ENCODE data around the gene CHTF8.
"Not testable (repeated sequence)": the region's sequence is repeated elsewhere in the genome, so short reads cannot be mapped to it uniquely, and the experiment has no call there.

CHTF8 gene, protein sequence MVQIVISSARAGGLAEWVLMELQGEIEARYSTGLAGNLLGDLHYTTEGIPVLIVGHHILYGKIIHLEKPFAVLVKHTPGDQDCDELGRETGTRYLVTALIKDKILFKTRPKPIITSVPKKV

DNA sequence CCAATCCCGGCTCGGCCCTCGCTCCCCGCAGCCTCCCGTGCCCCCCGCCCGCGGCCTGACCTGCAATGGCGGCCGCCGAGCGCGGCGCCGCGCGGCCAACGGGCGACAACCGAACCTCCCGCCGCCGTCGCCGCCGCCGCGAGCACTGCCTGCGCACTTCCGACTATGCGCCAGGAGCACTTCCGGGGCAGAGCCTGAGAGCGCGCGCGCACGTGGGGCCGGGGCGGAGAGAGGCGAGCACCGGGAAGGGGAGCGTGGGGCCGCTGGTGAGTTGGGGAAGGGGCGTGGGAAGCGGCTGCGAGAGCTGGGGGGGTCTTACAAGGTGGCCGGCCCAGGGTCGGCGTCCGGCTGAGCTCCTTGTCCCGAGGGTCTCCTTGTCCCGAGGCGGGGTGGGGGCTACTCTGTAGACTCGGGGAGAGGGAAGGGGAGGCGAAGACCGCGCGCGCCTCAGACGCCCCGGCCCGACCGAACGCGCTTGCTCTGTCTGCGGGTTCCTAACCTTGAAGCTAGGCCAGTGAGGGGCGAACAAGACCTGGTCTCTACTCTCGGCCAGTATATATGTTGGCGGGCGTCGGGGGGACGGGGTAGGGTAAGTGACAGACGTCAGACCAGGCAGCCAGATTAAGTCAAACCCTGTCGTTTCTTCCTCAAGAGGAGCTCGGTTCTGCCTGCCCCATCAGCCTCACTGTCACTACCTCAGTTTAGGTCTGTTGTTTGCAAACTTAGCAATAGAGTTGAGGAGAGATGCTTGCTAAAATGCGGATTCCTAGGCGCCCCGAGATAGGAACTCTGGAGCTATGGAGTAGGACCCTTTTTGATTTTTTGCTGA, at the start of gene CHTF8, which contains the start of gene UTP4:
CHTF8 (minus strand) TSS at position 165 of the 829 bp plus-strand sequence. CDS start 11,130 bp downstream, outside the sequence.
UTP4 (plus strand) TSS at position 226 of the 829 bp plus-strand sequence. CDS start 811 bp downstream, outside the sequence.
- peak; percentile 84 to 85 for DNase-seq

DNA sequence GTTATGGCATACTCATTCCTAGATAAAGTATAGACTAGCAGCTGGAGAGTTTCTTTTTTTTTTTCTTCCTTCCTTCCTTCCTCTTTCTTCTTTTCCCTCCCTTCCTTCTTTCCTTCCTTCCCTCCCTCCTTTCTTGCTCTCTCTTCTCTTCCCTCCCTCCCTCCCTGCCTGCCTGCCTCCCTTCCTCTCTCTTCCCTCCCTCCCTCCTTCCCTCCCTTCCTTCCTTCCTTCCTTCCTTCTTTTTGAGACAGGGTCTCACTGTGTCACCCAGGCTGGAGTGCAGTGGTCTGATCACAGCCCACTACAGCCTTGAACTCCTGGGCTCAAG, 47.6 kb upstream of the CHTF8 start:
- no peak for DNase-seq

DNA sequence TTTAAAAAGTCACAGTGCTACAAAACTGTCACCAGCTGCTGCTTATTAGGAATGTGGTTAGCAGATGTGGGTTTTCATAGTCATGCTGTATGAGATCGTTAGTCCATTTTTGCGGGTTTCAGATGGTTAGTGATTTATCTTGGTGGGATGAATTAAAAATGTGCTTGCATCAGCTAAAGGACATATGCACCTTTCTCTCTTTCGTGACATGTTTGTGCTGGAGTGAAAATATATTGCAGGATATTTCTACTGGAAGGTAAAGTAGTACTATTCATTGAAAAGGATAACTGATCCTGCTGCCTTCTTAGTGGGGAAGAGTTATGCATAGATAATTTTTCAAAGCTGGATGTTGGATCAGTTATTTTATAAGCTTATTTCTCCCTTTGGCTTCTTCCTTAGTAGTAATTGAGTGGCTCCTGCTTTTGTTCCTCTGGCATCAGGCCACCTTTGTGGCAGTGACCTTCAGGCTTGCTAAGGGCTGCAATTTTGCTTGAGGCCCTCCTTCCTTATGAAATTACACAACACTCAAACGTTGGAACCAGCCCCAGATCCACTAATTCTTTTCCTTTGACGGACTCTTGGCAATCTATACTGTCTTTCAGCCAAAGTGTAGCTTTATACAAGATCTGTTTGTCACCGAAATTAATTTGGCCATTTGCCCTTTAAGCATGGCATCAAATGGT, 47.1 kb upstream of the CHTF8 start:
- DNase-seq: no peak

DNA sequence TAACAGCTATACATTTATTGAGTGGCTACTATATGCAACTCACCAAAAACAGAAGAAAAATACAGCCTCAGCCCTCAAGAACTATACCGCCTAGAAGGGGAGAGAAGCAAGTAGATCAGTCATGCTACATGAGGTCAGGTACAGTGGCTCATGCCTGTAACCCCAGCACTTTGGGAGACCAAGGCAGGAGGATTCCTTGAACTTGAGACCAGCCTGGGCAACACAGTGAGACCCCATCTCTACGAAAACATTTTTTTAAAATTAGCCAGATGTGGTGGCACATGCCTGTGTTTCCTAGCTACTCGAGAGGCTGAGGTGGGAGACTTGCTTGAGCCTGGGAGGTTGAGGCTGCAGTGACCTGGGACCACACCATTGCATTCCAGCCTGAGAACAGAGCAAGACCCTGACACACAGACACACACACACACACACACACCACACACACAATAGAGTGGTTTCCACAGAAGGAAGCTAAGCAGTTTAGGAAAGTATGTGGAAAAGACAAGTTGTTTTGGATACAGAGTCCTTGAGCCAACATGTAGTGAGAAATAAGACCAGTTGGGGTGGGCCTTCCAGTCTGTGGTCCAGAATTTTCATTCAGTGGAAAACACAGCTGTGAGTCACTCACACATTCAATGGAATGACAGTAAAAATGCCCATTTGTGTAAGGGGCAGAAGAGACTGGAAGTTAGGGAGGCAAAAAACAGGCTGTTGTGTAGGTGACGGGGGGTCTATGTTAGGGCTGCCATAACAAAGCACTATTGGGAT, 43.8 kb upstream of the CHTF8 start:
- DNase-seq: no peak

DNA sequence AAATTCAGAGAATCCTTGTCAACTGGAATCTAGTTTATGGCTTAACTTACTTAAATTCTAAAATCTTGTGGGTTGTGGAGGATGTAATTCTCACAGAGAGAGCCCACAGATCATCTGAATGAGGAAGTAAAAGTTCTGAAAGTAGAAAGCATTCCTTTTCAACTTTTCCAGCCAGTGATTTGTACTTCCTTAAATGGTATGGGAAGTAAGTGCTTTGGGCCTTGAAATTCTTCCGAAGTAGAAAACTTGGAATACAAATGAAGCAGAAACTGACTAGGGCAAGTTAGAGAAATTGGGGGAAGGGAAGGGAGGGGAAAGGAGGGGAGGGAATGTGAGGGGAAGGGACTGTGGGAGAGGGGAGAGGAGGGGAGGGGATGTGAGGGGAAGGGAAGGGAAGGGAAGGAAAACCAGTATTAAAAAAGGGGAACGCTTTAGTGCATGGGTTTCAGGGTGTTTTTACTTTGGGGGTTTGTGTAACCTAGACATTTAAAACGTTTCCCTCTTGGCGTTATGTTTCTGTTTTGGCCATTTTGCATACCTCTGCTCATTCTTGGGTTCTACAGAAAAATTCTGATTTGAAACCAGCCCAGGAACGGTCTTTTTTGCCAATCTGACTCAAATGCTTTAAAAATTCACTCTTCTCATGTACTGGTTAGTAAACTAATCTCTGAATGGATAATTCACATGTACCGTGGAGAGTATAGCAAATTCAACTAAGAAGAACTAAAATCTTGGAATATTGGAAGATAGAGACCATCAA, 39.1 kb upstream of the CHTF8 start:
- DNase-seq: no peak

DNA sequence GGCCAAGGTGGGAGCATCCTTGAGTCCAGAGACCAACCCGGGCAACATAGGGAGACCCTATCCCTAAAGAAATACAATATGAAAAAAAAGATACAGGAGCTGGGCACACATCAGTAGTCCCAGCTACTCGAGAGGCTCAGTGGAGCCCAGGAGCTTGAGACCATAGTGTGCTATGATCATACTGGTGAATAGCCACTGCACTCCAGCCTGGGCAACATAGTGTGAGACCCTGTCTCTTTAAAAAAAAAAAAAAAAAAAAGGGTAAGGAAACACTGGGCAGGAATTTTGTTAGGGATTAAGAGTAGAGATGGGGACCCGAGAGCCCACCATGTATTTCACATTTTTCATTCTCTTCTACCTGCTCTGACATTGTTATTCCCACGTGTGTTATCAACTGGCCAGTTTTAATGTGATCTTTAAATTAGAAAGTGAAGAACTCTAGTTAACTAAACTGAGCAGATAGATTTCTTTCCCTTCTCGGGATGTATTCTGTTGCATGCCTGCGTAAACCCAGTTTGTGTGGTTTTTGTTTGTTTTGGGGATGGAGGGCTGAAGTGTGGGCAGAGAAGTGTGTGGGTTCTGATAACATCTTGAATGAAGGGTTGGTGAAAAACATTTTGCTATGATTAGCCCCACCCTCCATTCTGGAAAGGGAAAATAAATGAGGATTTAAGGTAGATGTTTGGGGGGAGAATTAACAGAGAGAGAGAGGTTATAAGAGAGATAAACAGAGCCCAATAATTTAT, 37.4 kb upstream of the CHTF8 start:
- DNase-seq: no peak

DNA sequence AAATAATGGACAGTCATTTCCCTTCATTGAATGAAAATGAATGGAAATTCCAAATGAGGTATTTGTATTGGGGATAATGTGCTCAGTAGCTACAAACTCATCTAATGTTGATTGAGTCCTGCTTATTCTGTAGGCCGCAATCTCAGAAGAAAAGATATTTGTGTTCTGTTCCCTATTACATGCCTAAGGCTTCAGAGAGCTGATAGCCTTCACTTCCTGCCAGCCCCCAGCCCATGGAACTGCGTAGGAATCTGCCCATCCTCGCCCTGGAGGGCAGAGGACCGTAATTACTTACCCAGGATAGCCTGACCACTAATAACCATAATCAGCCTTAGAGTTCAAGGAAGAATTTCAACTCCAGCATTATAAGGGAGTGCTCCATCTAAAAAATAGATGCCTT, 36.7 kb upstream of the CHTF8 start:
- no peak for DNase-seq

DNA sequence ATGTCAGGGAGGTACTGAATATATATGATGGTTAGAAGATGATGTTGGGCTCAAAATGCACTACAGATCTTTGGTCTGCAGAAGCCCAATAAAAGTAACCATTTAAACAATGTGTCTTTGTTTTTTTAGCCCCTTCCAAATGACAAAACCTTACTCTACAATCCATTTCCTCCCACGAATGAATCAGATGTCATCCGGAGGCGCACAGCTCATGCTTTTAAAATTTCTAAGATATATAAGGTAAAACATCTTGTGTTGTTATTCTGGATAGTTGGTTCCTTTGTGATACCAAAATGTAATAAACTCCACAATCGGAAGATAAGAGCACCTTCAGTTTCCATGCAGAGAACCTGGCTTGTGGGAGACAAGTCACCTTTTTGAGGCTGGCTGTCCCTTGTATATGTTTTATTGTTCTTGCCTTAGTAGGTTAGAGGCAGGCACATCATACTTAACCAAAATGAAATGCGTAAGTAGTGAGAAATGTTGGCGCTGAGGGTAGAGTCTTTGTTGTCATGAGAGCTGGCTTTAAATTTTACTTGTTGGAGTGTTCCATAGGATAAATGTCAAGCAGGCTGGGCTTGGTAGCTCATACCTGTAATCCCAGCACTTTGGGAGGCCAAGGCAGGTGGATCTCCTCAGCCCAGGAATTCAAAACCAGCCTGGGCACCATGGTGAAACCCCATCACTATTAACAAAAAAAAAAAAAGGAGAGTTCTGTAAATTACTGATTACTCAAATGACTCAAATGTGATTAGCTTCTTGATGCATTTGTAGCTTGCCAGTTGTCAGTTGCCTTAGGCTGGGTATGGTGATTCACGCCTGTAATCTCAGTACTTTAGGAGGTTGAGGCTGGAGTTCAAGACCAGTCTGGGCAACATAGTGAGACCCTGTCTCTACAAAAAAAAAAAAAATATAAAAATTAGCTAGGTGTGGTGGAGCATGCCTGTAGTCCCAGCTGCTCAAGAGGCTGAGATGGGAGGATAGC, 34.9 kb upstream of the CHTF8 start:
- no peak for DNase-seq

DNA sequence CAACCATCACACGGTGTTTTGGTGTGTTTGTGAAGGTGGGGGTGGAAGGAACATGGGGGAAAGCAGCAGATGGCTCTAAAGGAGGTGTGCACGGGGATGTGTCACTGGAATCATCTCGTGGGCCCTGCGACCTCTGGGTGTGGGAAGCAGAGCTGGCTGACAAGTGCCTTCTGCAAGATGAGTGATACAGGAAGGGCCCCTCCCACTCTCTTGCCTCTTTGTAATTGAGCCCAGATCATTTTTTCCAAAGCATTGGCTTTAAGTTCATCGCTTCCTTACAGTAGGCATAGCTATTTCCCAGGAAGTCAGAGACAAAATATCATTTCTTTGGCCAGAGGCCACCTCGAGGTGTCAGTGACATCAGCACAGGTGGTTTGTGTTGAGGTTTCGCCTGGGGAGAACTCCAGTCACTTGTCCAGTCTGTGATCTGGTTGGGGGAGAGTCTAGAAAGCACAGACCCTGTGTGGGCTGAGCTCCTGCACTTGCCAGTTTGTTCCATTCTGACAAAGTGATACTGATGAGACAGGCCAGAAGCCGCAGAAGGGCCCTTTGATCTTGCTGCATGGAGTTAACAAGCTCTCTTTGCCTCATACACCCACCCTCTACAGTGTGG, 33.9 kb upstream of the CHTF8 start:
- peak in 1 of 2 donors; percentile 16 for DNase-seq

DNA sequence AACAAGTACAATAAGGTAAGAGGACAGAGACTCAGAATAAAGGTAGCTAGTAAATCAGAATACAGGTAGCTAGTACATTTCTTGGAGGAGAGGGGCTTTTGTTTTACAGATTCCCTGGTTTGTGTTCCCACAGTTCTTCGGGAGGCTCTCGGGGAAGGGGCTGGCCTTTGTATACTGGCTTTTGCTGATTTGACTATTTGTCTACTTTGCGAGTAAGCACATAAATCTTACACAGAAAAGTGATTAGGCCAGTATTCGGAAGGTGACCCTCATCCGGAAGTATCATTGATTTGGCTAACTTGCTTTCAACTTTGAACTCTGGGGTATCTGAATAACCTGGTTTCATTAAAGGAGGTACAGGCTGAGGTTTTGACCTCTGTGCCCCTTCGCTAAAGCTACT, 33.2 kb upstream of the CHTF8 start:
- DNase-seq: no peak

DNA sequence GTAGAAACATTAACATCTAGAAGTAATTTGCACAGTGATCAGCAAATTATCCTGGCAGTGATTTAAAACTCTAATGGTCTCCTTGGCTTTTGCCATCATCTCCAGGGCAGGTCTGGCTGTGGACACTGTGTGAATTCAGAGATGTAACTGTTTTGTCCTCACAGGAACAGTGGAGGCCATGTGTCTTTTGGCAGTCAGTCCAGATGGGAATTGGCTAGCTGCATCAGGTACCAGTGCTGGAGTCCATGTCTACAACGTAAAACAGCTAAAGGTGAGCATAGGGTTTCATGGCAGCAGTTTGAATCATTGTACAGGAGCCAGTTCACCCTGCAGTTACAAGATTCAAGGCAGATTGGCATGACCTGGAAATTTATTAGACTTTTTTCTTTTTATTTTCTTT, 27.8 kb upstream of the CHTF8 start:
- DNase-seq: no peak

DNA sequence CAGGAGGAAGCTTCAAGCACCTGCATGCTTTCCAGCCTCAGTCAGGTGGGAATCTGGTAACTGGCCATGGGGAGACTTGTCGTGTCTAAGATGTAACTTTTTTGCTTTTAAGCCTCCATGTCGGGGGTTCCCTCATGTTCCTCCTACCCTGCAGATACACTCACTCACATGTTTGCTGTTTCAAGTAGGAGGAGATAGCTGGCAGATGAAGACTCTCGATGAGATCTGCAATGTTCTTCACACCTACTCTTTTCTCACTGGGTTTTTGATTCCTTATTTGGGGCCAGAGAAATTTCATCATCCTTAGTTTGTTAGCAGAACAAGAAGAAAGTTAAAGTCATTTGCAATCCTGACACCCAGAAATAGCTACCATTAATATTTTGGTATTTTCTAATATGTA, 24.8 kb upstream of the CHTF8 start:
- DNase-seq: no peak

DNA sequence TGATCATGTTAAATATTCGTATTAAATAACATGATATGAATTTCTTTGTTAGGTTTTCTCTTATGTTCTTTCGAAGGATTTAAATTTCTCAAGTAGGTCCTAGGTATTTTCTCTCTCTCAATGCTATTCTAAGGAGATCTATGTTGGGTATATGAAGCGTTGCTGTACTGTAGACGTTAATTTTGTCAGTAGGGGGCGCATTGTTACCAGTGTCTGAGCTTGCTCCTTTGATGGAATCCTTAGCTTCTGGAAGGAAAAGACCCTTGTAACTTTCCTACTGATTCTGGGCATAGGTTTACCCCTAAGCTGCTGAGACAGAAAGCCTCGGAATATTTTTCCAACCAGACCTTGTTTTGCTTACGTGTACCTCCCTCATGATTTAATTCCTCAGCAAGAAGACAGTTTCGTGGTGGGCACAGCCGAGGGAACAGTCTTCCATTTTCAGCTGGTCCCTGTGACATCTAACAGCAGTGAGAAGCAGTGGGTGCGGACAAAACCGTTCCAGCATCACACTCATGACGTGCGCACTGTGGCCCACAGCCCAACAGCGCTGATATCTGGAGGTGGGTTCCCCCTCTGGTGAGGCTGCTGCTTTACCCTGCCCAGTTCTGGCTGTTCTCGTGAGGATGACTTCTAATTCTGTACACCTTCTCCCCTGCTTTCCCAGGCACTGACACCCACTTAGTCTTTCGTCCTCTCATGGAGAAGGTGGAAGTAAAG, 17.9 kb upstream of the CHTF8 start:
- DNase-seq: peak; percentile 44 to 77

DNA sequence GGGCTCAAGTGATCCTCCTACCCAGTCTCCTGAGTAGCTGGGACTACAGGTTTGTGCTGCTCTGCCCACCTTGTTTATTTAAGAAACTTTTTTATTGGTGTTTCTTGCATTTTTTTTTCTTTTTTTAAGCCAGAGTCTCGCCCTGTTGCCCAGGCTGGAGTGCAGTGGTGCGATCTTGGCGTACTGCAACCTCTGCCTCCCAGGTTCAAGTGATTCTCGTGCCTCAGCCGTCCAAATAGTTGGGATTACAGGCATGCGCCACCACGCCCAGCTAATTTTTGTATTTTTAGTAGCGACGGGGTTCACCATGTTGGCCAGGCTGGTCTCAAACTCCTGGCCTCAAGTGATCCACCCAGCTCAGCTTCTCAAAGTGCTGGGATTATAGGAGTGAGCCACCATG, 17.2 kb upstream of the CHTF8 start:
- not testable (repeated sequence) for DNase-seq

DNA sequence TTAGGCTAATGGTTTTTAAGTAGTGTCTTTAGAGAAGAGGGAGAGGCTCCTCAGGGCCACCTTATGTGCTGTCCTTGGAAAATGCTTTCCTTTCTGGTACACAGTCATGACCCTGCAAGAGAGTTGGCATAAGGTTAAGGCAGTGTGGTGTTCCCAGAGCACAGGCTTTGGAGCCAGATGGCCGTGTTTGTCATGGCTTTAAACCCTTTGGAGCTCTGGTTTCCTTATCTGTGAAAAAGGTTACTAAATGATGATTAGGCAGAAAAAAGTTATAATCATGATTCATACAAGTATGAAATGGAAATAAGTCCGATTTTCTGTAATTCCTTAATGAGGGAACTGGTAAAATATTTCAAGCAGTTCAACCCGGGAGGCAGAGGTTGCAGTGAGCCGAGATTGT, 13.3 kb upstream of the CHTF8 start:
- DNase-seq: no peak

DNA sequence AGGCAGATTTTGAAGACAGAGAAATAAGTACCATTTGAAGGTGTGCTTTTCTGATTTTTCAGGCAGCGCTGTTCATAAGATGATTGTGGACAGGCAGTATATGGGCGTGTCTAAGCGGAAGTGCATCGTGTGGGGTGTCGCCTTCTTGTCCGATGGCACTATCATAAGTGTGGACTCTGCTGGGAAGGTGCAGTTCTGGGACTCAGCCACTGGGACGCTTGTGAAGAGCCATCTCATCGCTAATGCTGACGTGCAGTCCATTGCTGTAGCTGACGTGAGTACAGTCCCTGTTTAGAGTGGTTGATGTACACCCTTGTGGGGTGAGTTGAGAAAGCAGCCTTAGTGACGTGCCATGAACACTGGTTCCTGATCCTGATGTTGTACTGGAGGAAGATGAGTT, 10.7 kb upstream of the CHTF8 start:
- no peak for DNase-seq

DNA sequence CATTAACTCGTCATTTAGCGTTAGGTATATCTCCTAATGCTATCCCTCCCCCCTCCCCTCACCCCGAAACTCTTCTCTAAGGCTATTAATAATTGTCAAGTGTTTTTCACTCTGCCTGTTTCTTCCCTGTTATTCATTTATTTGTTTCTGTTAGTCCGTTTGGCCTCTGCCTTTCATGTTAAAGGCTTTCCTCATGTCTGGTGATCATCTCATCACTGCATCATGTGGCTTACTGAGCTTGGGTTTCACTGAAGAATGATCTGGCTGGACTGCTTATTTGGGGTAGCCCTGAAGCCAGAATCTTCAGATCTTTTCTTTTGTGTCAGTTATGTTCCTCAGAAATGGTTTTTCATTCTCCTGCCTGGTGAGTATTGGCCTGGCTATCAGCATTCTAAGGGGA, 9.5 kb upstream of the CHTF8 start:
- DNase-seq: no peak

DNA sequence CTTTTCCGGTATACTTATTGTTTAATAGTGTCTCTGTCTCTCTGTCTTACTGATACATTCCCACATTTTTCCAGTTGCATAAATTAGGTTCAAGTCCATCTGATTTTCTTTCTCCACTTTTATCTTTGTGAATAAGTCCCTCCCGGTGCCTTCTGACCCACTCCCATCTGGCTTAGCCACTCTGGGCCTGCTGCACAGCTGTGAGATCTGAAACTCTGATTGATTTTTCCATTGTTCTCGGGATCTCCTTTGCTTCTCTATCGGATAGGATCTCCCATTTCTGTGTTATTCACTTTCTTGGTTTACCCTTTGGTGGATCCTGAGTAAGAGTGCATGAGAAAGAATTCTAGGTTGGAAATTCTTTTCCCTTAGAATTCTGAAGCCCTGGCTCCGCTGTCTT, 8.6 kb upstream of the CHTF8 start:
- DNase-seq: no peak

DNA sequence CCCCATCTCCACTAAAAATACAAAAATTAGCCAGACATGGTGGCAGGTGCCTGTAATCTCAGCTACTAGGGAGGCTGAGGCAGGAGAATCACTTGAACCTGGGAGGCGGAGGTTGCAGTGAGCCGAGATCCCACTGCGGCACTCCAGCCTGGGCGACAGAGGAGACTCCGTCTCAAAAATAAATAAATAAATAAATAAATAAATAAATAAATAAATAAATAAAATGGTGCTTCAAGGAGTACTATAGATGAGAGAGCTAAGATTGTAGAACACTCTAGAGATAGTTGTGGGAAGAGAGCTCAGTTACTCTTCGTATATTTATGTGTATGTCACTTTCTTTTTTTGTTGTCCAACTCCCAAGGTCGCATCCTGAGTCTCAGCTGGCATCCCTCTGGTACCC, 7.1 kb upstream of the CHTF8 start:
- not testable (repeated sequence) for DNase-seq

Measured in CD4-positive, alpha-beta T cell treated with Interleukin-1 beta for 1 hour (primary cell).